ENCODE data around the gene IQCK. TPM values are rescaled to one million over a fixed set of nuclear protein-coding genes. Genes with fewer than 3 reads are reported as not detected.

IQCK gene
- total and polyA plus RNA-seq, 2 donors (not counting 3 experiments of a cell fraction or from before 2014, with no cell fraction given) = 17.2 to 18.1 TPM

GRCh38 chr16:19822533-19822932 lies 104.5 kb downstream of the IQCK start:
- dilution Hi-C loops (cut with MboI; ENCODE audit: extremely low pct_ligation_motif_present, low sequenced_read_pairs) = no loop called here
- Histone ChIP-seq H3K4me3 (replicated peaks in 1 of 3; ENCODE audit: insufficient read depth in 1 of 3, low read depth in 1 of 3, low read length in 3 of 3) (no peak overlapping the region), H3K9me3 (replicated peaks; ENCODE audit: control insufficient read depth, insufficient read depth, low read length) (no peaks in the 10 kb centered on the region), H3K4me1 (ENCODE audit: control insufficient read depth, extremely low read depth, insufficient read depth, low read length) (no peaks in the 10 kb centered on the region), H2AFZ (ENCODE audit: low read depth, low read length) (no peak overlapping the region), H3K27me3 (ENCODE audit: control insufficient read depth in 2 of 2, insufficient read depth in 2 of 2, low read length in 2 of 2) (no peaks in the 10 kb centered on the region), H3K79me2 (ENCODE audit: control insufficient read depth, insufficient read depth, low read length) (no peaks in the 10 kb centered on the region), H3K9ac (replicated peaks; ENCODE audit: extremely low read depth, insufficient read depth, low read length) (no peak overlapping the region), H3K4me2 (ENCODE audit: insufficient read depth, low read length) (no peak overlapping the region), H3K27ac (ENCODE audit: insufficient read depth, low read depth, low read length) (no peak overlapping the region), H4K20me1 (replicated peaks; ENCODE audit: control insufficient read depth, extremely low read depth, insufficient read depth, low read length) (no peaks in the 10 kb centered on the region), H3K9me1 (replicated peaks; ENCODE audit: control insufficient read depth, extremely low read depth, insufficient read depth, low read length) (no peaks in the 10 kb centered on the region), H3K36me3 (ENCODE audit: control insufficient read depth in 2 of 2, extremely low read depth in 1 of 2, insufficient read depth in 2 of 2, low read length in 2 of 2) (no peaks in the 10 kb centered on the region)
- CTCF ChIA-PET = no interaction called here
- TF ChIP-seq POLR2A (IDR thresholded peaks at IDR 0.05; ENCODE audit: low read depth, low read length) (no peak), POLR2AphosphoS5 (IDR thresholded peaks at IDR 0.05; ENCODE audit: insufficient read depth, low read depth, low read length) (no peak), MAX (IDR thresholded peaks at IDR 0.05; ENCODE audit: insufficient read depth, insufficient read length) (no peak), GATA2 (IDR thresholded peaks at IDR 0.05; ENCODE audit: insufficient read depth, insufficient read length, low read depth, low read length) (no peak), MYC (IDR thresholded peaks at IDR 0.05; ENCODE audit: low read depth, low read length) (no peak), FOS (IDR thresholded peaks at IDR 0.05; ENCODE audit: borderline replicate concordance, insufficient read depth, low read length) (no peak), EZH2 (IDR thresholded peaks at IDR 0.05; ENCODE audit: borderline replicate concordance, low read depth, low read length, severe bottlenecking) (no peak)
- TF ChIP-seq, protein P1, sequence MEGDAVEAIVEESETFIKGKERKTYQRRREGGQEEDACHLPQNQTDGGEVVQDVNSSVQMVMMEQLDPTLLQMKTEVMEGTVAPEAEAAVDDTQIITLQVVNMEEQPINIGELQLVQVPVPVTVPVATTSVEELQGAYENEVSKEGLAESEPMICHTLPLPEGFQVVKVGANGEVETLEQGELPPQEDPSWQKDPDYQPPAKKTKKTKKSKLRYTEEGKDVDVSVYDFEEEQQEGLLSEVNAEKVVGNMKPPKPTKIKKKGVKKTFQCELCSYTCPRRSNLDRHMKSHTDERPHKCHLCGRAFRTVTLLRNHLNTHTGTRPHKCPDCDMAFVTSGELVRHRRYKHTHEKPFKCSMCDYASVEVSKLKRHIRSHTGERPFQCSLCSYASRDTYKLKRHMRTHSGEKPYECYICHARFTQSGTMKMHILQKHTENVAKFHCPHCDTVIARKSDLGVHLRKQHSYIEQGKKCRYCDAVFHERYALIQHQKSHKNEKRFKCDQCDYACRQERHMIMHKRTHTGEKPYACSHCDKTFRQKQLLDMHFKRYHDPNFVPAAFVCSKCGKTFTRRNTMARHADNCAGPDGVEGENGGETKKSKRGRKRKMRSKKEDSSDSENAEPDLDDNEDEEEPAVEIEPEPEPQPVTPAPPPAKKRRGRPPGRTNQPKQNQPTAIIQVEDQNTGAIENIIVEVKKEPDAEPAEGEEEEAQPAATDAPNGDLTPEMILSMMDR (IDR thresholded peaks at IDR 0.05; ENCODE audit: extremely low read depth in 1 of 2, insufficient read depth in 1 of 2, low read depth in 1 of 2, low read length in 2 of 2) = no peak
- POLR2A ChIA-PET = no interaction called here
- intact Hi-C loops (cut with micrococcal nuclease) = no loop called here
- DNase-seq (ENCODE audit: low read depth, low spot score) (no peak), FAIRE-seq (no peak)
- BruUV-seq (replicated peaks) = no TSS peak

All from endothelial cell of umbilical vein (primary cell).